IMR-90 (cell line): Measurements from ENCODE around the gene GSTA1. TPM values are rescaled to one million over a fixed set of nuclear protein-coding genes. Genes with fewer than 3 reads are reported as not detected.

Experiments
- ATAC-seq: fragments of 200-7000 bp; cut with Tn5 transposase; 2 replicates; pipeline ENCODE4 v1.9.1; 2020; ENCODE audit warnings: low read depth, mild to moderate bottlenecking, moderate library complexity
- BruUV-seq: library from RNA; stranded (reverse); fragments of 400-500 nt; replicated peaks from 2 replicates; lab custom pipeline; 2021; lab: Mats Ljungman, UMichigan
- CTCF ChIA-PET: fragments of 300-600 bp; formaldehyde crosslinking; extraction: SDS; loops from one replicate; lab custom pipeline; 2021; ENCODE audit warnings: antibody characterized with exemption; lab: Yijun Ruan, JAX
- POLR2A ChIA-PET: fragments of 300-600 bp; sonication (Branson Sonifier 250); formaldehyde crosslinking; loops from one replicate; lab custom pipeline; 2022; ENCODE audit warnings: antibody characterized with exemption; ENCODE audit not compliant: unreplicated experiment; lab: Charles Lee
- DNase-seq: peaks from one replicate; pipeline ENCODE4 v3.0.0; 2013
- H2AFZ ChIP-seq: replicated peaks from 2 replicates; pipeline ENCODE3; 2013; ENCODE audit warnings: low read length, mild to moderate bottlenecking; ENCODE audit not compliant: poor library complexity
- H2AK5ac ChIP-seq: 2 replicates; pipeline ENCODE4 v1.6.1; 2013; ENCODE audit warnings: low read depth, low read length, inconsistent platforms
- H2AK9ac ChIP-seq: replicated peaks from 2 replicates; pipeline ENCODE3; 2013; ENCODE audit warnings: mild to moderate bottlenecking, low read depth, low read length, moderate library complexity; ENCODE audit not compliant: poor library complexity
- H2BK120ac ChIP-seq: 2 replicates; pipeline ENCODE4 v1.6.1; 2013; ENCODE audit warnings: low read depth, low read length, inconsistent platforms
- H2BK15ac ChIP-seq: 3 replicates; pipeline ENCODE4 v1.6.1; 2013; ENCODE audit warnings: low read depth, low read length, inconsistent platforms
- H2BK20ac ChIP-seq: 2 replicates; pipeline ENCODE4 v1.6.1; 2013; ENCODE audit warnings: low read depth, mild to moderate bottlenecking, inconsistent platforms, low read length, moderate library complexity
- H2BK5ac ChIP-seq: 2 replicates; pipeline ENCODE4 v1.6.1; 2013; ENCODE audit warnings: mild to moderate bottlenecking, low read depth, low read length, inconsistent platforms; ENCODE audit not compliant: poor library complexity, severe bottlenecking
- H3K14ac ChIP-seq: replicated peaks from 2 replicates; pipeline ENCODE4 v1.6.1; 2013; ENCODE audit warnings: low read depth, low read length, inconsistent platforms
- H3K18ac ChIP-seq: 2 replicates; pipeline ENCODE4 v1.6.1; 2013; ENCODE audit warnings: low read depth, low read length, control low read depth
- H3K23ac ChIP-seq: 2 replicates; pipeline ENCODE4 v1.6.1; 2013; ENCODE audit warnings: low read depth, low read length, inconsistent platforms
- H3K27ac ChIP-seq: 2 replicates; pipeline ENCODE4 v1.5.1; 2013; ENCODE audit warnings: mild to moderate bottlenecking, control low read depth, low read length; ENCODE audit not compliant: insufficient read depth
- H3K27me3 ChIP-seq: 2 replicates; pipeline ENCODE4 v1.6.1; 2013; ENCODE audit warnings: low read length; ENCODE audit not compliant: control insufficient read depth, insufficient read depth
- H3K36me3 ChIP-seq: 2 replicates; pipeline ENCODE4 v1.6.1; 2013; ENCODE audit warnings: low read length, mixed read lengths; ENCODE audit not compliant: control insufficient read depth, insufficient read depth
- H3K4ac ChIP-seq: 2 replicates; pipeline ENCODE4 v1.6.1; 2013; ENCODE audit warnings: low read depth, low read length, inconsistent platforms
- H3K4me1 ChIP-seq: 2 replicates; pipeline ENCODE4 v1.6.1; 2013; ENCODE audit warnings: low read length, mixed read lengths; ENCODE audit not compliant: control insufficient read depth, insufficient read depth
- H3K4me2 ChIP-seq: 2 replicates; pipeline ENCODE4 v1.6.1; 2013; ENCODE audit warnings: low read depth, mild to moderate bottlenecking, control low read depth, low read length, moderate library complexity
- H3K4me3 ChIP-seq: 2 replicates; pipeline ENCODE4 v1.5.1; 2013; ENCODE audit warnings: low read depth, mild to moderate bottlenecking, control low read depth, low read length, moderate library complexity; ENCODE audit not compliant: insufficient read depth
- H3K56ac ChIP-seq: 2 replicates; pipeline ENCODE4 v1.6.1; 2013; ENCODE audit warnings: low read length, inconsistent platforms; ENCODE audit not compliant: insufficient read depth; ENCODE audit errors: extremely low read depth
- H3K79me1 ChIP-seq, 2 experiments: 2 replicates each; pipeline ENCODE4 v1.6.1; 2013; ENCODE audit warnings: low read length in 2 of 2, inconsistent platforms in 1 of 2, low read depth in 1 of 2
- H3K9ac ChIP-seq: 2 replicates; pipeline ENCODE4 v1.6.1; 2013; ENCODE audit warnings: low read depth, low read length, control low read depth
- H3K9me1 ChIP-seq: 2 replicates; pipeline ENCODE4 v1.6.1; 2013; ENCODE audit warnings: low read length, inconsistent platforms; ENCODE audit not compliant: insufficient read depth
- H3K9me3 ChIP-seq: 2 replicates; pipeline ENCODE4 v1.6.1; 2013; ENCODE audit warnings: low read length; ENCODE audit not compliant: control insufficient read depth, insufficient read depth
- H4K20me1 ChIP-seq: 2 replicates; pipeline ENCODE4 v1.6.1; 2013; ENCODE audit warnings: low read length, inconsistent platforms; ENCODE audit not compliant: insufficient read depth
- H4K5ac ChIP-seq: 2 replicates; pipeline ENCODE4 v1.6.1; 2013; ENCODE audit warnings: mild to moderate bottlenecking, low read depth, low read length, control low read depth
- H4K8ac ChIP-seq, 2 experiments: 2 replicates each; pipeline ENCODE4 v1.6.1; 2013; ENCODE audit warnings: low read depth in 2 of 2, low read length in 2 of 2, control low read depth in 1 of 2, inconsistent platforms in 1 of 2
- H4K91ac ChIP-seq: 2 replicates; pipeline ENCODE4 v1.6.1; 2013; ENCODE audit warnings: low read depth, low read length, inconsistent platforms; ENCODE audit not compliant: insufficient read depth
- CEBPB ChIP-seq: IDR thresholded peaks from 2 replicates; pipeline ENCODE4 v1.6.1; 2012; ENCODE audit warnings: low read depth, low read length, improper control_type of control experiment
- ELK1 ChIP-seq: fragments of 150-350 bp; IDR thresholded peaks from 2 replicates; pipeline ENCODE4 v1.6.1; 2016; ENCODE audit warnings: low read depth, mild to moderate bottlenecking, low read length, moderate library complexity, borderline replicate concordance
- NFE2L2 ChIP-seq: fragments of 150-350 bp; IDR thresholded peaks from 2 replicates; pipeline ENCODE4 v1.6.1; 2016; ENCODE audit warnings: low read depth, mild to moderate bottlenecking, low read length
- RAD21 ChIP-seq: IDR thresholded peaks from 2 replicates; pipeline ENCODE4 v1.6.1; 2012; ENCODE audit warnings: low read length, improper control_type of control experiment
- RCOR1 ChIP-seq: IDR thresholded peaks from 2 replicates; pipeline ENCODE4 v1.6.1; 2012; ENCODE audit warnings: mild to moderate bottlenecking, low read length, improper control_type of control experiment; ENCODE audit not compliant: insufficient replicate concordance
- RFX5 ChIP-seq: IDR thresholded peaks from 2 replicates; pipeline ENCODE4 v1.8.0; 2012; ENCODE audit warnings: low read depth, mild to moderate bottlenecking, low read length, moderate library complexity
- WGBS, 2 experiments: methylation state at CpG; one replicate each; pipeline versions ENCODE4 v1.1.5 to v1.1.7; 2013; ENCODE audit warnings: missing lambda C conversion rate in 2 of 2; ENCODE audit not compliant: insufficient read length in 1 of 2; ENCODE audit errors: extremely low coverage in 2 of 2; 5-methylcytosine and 5-hydroxymethylcytosine counted together
- dilution Hi-C: fragments of 300-500 bp; cut with HindIII; formaldehyde crosslinking; loops from one replicate; pipeline ENCODE4 v1.14.3; 2018; ENCODE audit warnings: low sequenced_read_pairs; ENCODE audit not compliant: unreplicated experiment
- in situ Hi-C: fragments of 300-500 bp; cut with MboI; formaldehyde crosslinking; loops from 3 replicates; pipeline ENCODE4 v1.14.3; 2019; ENCODE audit warnings: low sequenced_read_pairs, inconsistent platforms, mixed read lengths
- intact Hi-C: fragments of 100-400 bp; cut with micrococcal nuclease; formaldehyde crosslinking; loops from 2 replicates; pipeline ENCODE4 v1.10.0; 2022
- polyA plus RNA-seq, 3 experiments: library from polyadenylated mRNA; depleted of rRNA; stranded (reverse); fragments of >200 nt; gene quantifications; 2 replicates each; pipeline ENCODE4 v1.2.3, GENCODE V29; 2012; ENCODE audit warnings: low replicate concordance in 1 of 3
- total RNA-seq: library from RNA; depleted of rRNA; stranded (reverse); fragments of >200 nt; gene quantifications from 2 replicates; pipeline ENCODE4 v1.2.3, GENCODE V29; 2012
- TF ChIP-seq, protein P1 (sequence below): conservative IDR thresholded peaks from 2 replicates; pipeline ENCODE4 v1.5.1; 2012; ENCODE audit warnings: mild to moderate bottlenecking, low read depth, low read length, improper control_type of control experiment

The GSTA1 gene
- total and polyA plus RNA-seq, 2 of the 4 experiments (the other 2 are of a cell fraction) = 0.18 to 0.31 TPM

DNA sequence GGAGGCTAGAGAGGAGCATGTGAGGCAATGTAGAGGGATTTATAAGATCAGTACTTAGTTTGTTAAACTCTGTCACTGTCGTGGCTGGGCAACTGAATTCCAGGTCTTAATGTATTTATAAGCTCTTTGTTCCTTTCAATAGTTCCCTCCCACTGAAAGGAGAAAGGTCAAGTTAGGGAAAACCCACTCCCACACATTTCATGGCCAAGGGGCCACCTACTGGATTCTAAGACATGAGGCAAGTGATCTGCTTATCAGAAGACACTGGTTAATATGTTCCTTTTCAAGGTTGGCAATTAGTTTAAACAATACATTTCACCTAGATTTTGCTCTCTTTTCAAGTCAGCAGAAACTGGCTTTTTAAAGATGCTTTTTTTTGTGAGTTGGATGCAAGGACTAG is 42.4 kb upstream of the GSTA1 start:
- Histone ChIP-seq H2BK15ac (no peak overlapping the region), H3K4me3 (no peak overlapping the region), H4K20me1 (no peaks in the 10 kb centered on the region), H3K4me1 (no peaks in the 10 kb centered on the region), H4K8ac (no peak overlapping the region), H2BK5ac (no peak overlapping the region), H3K56ac (no peak overlapping the region), H3K9ac (no peak overlapping the region), H4K91ac (no peak overlapping the region), H2BK20ac (no peak overlapping the region), H3K18ac (no peak overlapping the region), H3K4me2 (no peak overlapping the region), H2AFZ (no peak overlapping the region), H2AK9ac (no peak overlapping the region), H3K9me1 (no peaks in the 10 kb centered on the region), H3K79me1 (no peaks in the 10 kb centered on the region), H4K5ac (no peak overlapping the region), H3K27me3 (peaks cover 24% of the 10 kb centered on the region), H2BK120ac (no peak overlapping the region), H3K27ac (no peak overlapping the region), H3K36me3 (no peaks in the 10 kb centered on the region), H2AK5ac (no peak overlapping the region), H3K4ac (no peak overlapping the region), H3K23ac (no peak overlapping the region), H3K9me3 (peaks cover 12% of the 10 kb centered on the region), H3K14ac (no peak overlapping the region)
- in situ Hi-C loops (no loop called here), intact Hi-C loops (no loop called here), dilution Hi-C loops (no loop called here)
- no peak for DNase-seq
- BruUV-seq = no TSS peak
- POLR2A ChIA-PET = no interaction called here
- no peak for ATAC-seq
- CTCF ChIA-PET = no interaction called here
- no CpG with 5 or more reads among the region's 1 CpG for WGBS, 2 experiments
- TF ChIP-seq RFX5 (no peak), ELK1 (no peak), CEBPB (no peak), NFE2L2 (no peak), RCOR1 (no peak), RAD21 (no peak)
- TF ChIP-seq, protein P1, sequence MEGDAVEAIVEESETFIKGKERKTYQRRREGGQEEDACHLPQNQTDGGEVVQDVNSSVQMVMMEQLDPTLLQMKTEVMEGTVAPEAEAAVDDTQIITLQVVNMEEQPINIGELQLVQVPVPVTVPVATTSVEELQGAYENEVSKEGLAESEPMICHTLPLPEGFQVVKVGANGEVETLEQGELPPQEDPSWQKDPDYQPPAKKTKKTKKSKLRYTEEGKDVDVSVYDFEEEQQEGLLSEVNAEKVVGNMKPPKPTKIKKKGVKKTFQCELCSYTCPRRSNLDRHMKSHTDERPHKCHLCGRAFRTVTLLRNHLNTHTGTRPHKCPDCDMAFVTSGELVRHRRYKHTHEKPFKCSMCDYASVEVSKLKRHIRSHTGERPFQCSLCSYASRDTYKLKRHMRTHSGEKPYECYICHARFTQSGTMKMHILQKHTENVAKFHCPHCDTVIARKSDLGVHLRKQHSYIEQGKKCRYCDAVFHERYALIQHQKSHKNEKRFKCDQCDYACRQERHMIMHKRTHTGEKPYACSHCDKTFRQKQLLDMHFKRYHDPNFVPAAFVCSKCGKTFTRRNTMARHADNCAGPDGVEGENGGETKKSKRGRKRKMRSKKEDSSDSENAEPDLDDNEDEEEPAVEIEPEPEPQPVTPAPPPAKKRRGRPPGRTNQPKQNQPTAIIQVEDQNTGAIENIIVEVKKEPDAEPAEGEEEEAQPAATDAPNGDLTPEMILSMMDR = no peak
